Suprapubic skin (tissue), 4 donors: Measurements from ENCODE around the gene SYT13. TPM values are rescaled to one million over a fixed set of nuclear protein-coding genes. Genes with fewer than 3 reads are reported as not detected.

ENCODE experiments used
- DNase-seq, 2 donors: peaks; one replicate each; pipeline ENCODE4 v3.0.0-alpha.2; 2019; ENCODE audit warnings: low spot score in 2 of 2
- H3K27ac ChIP-seq: fragments of 200-600 bp; sonication (generic); one replicate; pipeline ENCODE4 v1.5.1; 2019
- H3K27me3 ChIP-seq: fragments of 200-600 bp; sonication (generic); one replicate; pipeline ENCODE4 v1.5.1; 2019
- H3K36me3 ChIP-seq: fragments of 200-600 bp; sonication (generic); one replicate; pipeline ENCODE4 v1.5.1; 2019
- H3K4me1 ChIP-seq: fragments of 200-600 bp; sonication (generic); one replicate; pipeline ENCODE4 v1.5.1; 2019
- H3K4me3 ChIP-seq: fragments of 200-600 bp; sonication (generic); one replicate; pipeline ENCODE4 v1.5.1; 2019; ENCODE audit warnings: mild to moderate bottlenecking
- H3K9me3 ChIP-seq: fragments of 200-600 bp; sonication (generic); one replicate; pipeline ENCODE4 v1.5.1; 2019
- CTCF ChIP-seq, 2 donors: fragments of 200-600 bp in 1 of 2; fragments of 450-650 bp in 1 of 2; sonication (generic) in 1 of 2; IDR thresholded peaks; one replicate each; pipeline ENCODE4 v1.5.1; 2016 to 2019; ENCODE audit warnings: antibody characterized with exemption in 2 of 2, mild to moderate bottlenecking in 1 of 2, moderate library complexity in 1 of 2
- EP300 ChIP-seq: sonication (generic); formaldehyde crosslinking; IDR thresholded peaks from one replicate; pipeline ENCODE4 v1.6.1; 2017; ENCODE audit warnings: antibody characterized with exemption
- POLR2A ChIP-seq, 2 donors: fragments of 450-650 bp; IDR thresholded peaks; one replicate each; pipeline ENCODE4 v1.6.1; 2017; ENCODE audit warnings: antibody characterized with exemption in 2 of 2, mild to moderate bottlenecking in 2 of 2, moderate library complexity in 2 of 2
- POLR2AphosphoS5 ChIP-seq, 3 donors: sonication (generic); formaldehyde crosslinking; IDR thresholded peaks; one replicate each; pipeline ENCODE4 v1.6.1; 2017; ENCODE audit warnings: antibody characterized with exemption in 3 of 3
- WGBS: methylation state at CpG from one replicate; pipeline ENCODE4 v1.1.5; 2018; 5-methylcytosine and 5-hydroxymethylcytosine counted together
- total RNA-seq, 4 donors: library from RNA; depleted of rRNA; stranded (reverse); fragments of >200 nt; gene quantifications; one replicate each; pipeline ENCODE4 v1.1.0, GENCODE V29; 2016

The SYT13 gene
- total RNA-seq, 4 donors from 2014 or later = 1.8 to 4.6 TPM; not detected in 2

GRCh38 chr11:45313171-45313865 lies 27.2 kb upstream of the SYT13 start:
- TF ChIP-seq POLR2A (IDR thresholded peaks at IDR 0.05) (no peak), EP300 (no peak), CTCF (IDR thresholded peaks at IDR 0.05) (no peak), POLR2AphosphoS5 (IDR thresholded peaks at IDR 0.05) (no peak)
- Histone ChIP-seq H3K36me3 (no peaks in the 10 kb centered on the region), H3K4me3 (no peak overlapping the region), H3K4me1 (no peaks in the 10 kb centered on the region), H3K9me3 (no peaks in the 10 kb centered on the region), H3K27ac (no peak overlapping the region), H3K27me3 (peaks cover 17% of the 10 kb centered on the region)
- peak in 1 of 2 donors; percentile 58 for DNase-seq
- 80% methylated on average over 1 of the region's 1 CpG for WGBS

GRCh38 chr11:45305874-45306623 lies 19.9 kb upstream of the SYT13 start:
- whole genome bisulfite sequencing = 45% methylated on average over 5 of the region's 5 CpGs
- DNase-seq = no peak
- peaks cover 8% of the 10 kb centered on the region for H3K27me3 ChIP-seq
- H3K36me3 ChIP-seq = no peaks in the 10 kb centered on the region
- H3K4me3 ChIP-seq = no peak overlapping the region
- TF ChIP-seq POLR2AphosphoS5 (IDR thresholded peaks at IDR 0.05) = no peak
- TF ChIP-seq CTCF (IDR thresholded peaks at IDR 0.05) = no peak
- no peak for TF ChIP-seq POLR2A (IDR thresholded peaks at IDR 0.05)
- TF ChIP-seq EP300 = no peak
- H3K4me1 ChIP-seq = no peaks in the 10 kb centered on the region
- no peak overlapping the region for H3K27ac ChIP-seq
- no peaks in the 10 kb centered on the region for H3K9me3 ChIP-seq

- H3K9me3 ChIP-seq = no peaks in the 10 kb centered on the region
- DNase-seq = no peak
- 84% methylated on average over 4 of the region's 4 CpGs for WGBS
- H3K36me3 ChIP-seq = no peaks in the 10 kb centered on the region
- peaks cover 8% of the 10 kb centered on the region for H3K27me3 ChIP-seq
- no peaks in the 10 kb centered on the region for H3K4me1 ChIP-seq
- no peak overlapping the region for H3K27ac ChIP-seq
- H3K4me3 ChIP-seq = no peak overlapping the region
- no peak for TF ChIP-seq POLR2AphosphoS5 (IDR thresholded peaks at IDR 0.05)
- TF ChIP-seq EP300 = no peak
- no peak for TF ChIP-seq POLR2A (IDR thresholded peaks at IDR 0.05)
- TF ChIP-seq CTCF (IDR thresholded peaks at IDR 0.05) = no peak
These were observed 18.8 kb upstream of the SYT13 start for GRCh38 chr11:45304992-45305335.

- WGBS = 77% methylated on average over 10 of the region's 15 CpGs
- H3K4me3 ChIP-seq = no peak overlapping the region
- TF ChIP-seq POLR2AphosphoS5 (IDR thresholded peaks at IDR 0.05) (no peak), EP300 (no peak), CTCF (IDR thresholded peaks at IDR 0.05) (no peak), POLR2A (IDR thresholded peaks at IDR 0.05) (no peak)
- no peaks in the 10 kb centered on the region for H3K4me1 ChIP-seq
- no peaks in the 10 kb centered on the region for H3K9me3 ChIP-seq
- no peak overlapping the region for H3K27ac ChIP-seq
- H3K36me3 ChIP-seq = no peaks in the 10 kb centered on the region
- DNase-seq = no peak
- H3K27me3 ChIP-seq = peaks cover 8% of the 10 kb centered on the region
These were observed 18.2 kb upstream of the SYT13 start for GRCh38 chr11:45304111-45304991.
